Activated CD8-positive, alpha-beta memory T cell treated with anti-CD3 and anti-CD28 coated beads for 4 hours (primary cell): Measurements from ENCODE around the gene BLOC1S3.

Source experiments
- DNase-seq, 2 donors: peaks; one replicate each; pipeline ENCODE4 v3.0.0-alpha.2; 2020; ENCODE audit warnings: low read depth in 2 of 2

Gene BLOC1S3

GRCh38 chr19:45182758-45183157 lies 4.2 kb downstream of the BLOC1S3 start:
- no peak for DNase-seq

DNA sequence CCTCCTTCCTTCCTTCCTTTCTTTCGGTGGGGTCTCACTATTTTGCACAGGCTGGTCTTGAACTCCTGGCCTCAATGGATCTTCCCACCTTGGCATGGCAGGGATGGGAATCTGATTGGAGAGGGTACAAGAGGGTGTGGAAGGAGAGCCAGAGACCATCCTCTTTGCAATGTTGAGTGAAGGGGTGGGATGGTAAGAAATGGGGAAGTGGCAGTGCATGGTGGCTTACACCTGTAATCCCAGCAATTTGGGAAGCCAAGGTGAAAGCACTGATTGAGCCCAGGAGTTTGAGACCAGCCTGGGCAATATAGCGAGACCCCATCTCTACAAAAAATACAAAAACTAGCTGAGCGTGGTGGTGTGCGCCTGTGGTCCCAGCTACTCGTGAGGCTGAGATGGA lies 5.5 kb downstream of the BLOC1S3 start:
- no peak for DNase-seq

GRCh38 chr19:45186509-45187334 lies 8.1 kb downstream of the BLOC1S3 start:
- no peak for DNase-seq

GRCh38 chr19:45187421-45188100 lies 9.0 kb downstream of the BLOC1S3 start:
- no peak for DNase-seq

DNA sequence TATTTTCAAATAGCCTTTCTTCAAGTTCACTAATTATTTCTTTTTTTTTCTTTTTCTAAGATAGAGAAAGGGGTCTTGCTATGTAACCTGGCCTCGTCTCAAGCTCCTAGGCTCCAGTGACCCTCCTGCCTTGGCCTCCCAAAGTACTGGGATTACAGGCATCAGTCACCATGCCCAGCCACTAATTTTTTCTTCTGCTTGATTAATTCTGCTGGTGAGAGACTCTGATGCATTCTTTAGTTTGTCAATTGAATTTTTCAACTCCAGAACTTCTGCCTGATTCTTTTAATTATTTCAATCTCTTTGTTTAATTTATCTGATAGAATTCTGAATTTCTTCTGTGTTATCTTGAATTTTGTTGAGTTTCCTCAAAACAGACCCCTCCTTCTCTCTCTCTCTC lies 11.4 kb downstream of the BLOC1S3 start:
- no peak for DNase-seq

- no peak for DNase-seq
Observed at GRCh38 chr19:45191375-45191774, 12.8 kb downstream of the BLOC1S3 start.

DNA sequence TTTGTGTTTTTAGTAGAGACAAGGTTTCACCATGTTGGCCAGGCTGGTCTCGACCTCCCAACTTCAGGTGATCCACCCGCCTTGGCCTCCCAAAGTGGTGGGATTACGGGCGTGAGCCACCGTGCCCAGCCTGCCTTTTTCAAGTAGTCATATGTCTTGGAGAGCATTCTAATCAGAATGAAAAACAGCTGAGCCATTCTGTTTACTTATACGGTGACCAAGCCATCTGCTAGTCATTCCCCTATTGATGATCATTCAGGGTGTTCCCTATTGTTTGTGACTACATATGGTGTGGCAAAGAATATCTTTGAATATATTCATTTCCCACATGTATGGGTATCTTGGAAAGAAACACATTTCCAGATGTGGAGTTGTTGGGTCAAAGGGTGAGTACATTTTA lies 17.2 kb downstream of the BLOC1S3 start:
- DNase-seq, result no peak

DNA sequence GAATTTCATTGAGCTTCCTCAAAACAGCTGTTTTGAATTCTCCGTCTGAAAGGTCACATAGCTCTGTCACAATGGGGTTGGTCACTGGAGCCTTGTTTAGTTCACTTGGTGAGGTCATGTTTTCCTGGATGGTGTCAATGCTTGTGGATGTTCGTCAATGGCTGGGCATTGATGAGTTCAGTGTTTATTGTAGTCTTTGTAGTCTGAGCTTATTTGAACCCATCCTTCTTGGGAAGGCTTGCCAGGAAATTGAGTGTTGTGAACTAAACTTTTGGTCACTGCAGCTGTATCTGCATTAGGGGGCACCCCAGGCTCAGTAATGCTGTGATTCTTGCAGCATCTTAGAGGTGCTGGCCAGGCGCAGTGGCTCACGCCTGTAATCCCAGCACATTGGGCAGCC lies 22.0 kb downstream of the BLOC1S3 start:
- DNase-seq, result no peak

- DNase-seq, result no peak
Observed at GRCh38 chr19:45202637-45203036, 24.1 kb downstream of the BLOC1S3 start.

- DNase-seq, result no peak
Observed at GRCh38 chr19:45205810-45206209, 27.2 kb downstream of the BLOC1S3 start.

DNA sequence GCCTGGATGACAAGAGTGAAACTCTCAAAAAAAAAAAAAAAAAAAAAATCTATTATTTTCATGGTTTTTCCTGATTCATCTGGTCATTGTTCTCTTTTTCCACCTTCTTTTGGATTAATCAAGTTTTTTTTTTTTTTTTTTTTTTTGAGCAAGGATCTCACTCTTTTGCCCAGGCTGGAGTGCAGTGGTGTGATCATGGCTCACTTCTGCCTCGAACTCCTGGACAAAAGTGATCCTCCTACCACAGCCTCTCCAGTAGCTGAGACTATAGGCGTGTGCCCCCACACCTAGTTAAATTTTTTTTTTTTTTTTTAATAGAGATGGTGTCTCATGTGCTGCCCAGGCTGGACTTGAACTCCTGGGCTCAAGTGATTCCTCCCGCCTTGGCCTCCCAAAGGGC lies 27.7 kb downstream of the BLOC1S3 start:
- DNase-seq, result no peak

GRCh38 chr19:45211751-45212381 lies 33.3 kb downstream of the BLOC1S3 start:
- DNase-seq, result no peak

GRCh38 chr19:45213031-45213430 lies 34.4 kb downstream of the BLOC1S3 start:
- no peak for DNase-seq

DNA sequence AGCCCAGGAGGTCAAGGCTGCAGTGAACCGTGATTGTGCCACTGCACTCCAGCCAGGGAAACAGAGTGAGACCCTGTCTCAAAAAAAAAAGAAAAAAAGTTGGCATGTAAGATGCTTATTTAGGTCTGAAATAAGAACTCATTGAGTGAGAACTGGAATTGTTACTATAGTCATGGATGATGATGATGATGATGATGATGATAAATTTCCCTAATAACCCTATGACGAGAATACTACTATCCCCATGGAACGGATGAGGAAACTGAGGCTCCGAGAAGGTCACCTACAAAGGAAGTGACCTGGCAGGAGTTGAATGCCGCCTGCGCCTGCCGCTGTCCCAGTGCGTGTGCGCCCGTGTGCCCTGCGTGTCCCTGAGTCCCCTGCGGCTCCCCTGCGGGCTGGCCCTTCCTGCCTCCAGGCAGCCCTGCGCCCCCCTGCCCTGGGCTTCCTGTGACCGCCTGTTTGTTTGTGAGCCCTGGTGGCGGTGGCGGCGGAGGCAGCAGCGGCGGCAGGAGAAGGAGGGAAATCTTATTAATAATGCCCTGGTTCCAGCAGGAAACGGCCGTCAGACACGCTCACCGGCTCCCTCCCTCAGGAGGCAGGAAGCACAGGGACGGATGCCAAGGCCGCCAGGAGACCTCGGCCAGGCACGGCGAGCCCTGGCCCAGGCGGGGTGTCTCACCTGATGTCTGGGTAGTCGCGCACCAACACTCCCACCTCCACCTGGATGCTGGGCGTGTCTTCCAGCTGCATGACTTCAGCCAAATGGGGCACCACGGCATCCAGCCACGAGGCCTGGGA lies 37.0 kb downstream of the BLOC1S3 start:
- DNase-seq, result no peak

- DNase-seq, result no peak
Observed at GRCh38 chr19:45216667-45217066, 38.1 kb downstream of the BLOC1S3 start.

GRCh38 chr19:45217193-45217956 lies 38.8 kb downstream of the BLOC1S3 start:
- DNase-seq, result no peak

DNA sequence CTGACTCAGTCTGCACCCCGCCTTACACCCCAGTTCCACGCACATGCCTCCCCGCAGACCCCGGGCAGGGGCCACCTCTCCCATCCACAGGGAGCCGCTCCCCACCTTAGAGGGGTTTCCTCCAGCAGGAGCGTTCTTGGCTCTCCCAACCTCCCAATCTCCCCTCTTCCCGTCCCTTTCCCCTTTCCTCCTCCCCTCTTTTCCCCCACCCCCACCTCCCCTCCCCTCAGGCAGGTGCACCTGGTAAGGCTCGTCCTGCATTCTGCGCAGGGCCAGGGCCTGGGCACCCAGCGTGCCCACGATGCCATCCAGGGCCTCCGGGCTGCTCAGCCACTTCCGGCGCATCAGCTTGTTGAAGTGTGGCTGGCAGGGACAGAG lies 39.4 kb downstream of the BLOC1S3 start:
- DNase-seq, result no peak

DNA sequence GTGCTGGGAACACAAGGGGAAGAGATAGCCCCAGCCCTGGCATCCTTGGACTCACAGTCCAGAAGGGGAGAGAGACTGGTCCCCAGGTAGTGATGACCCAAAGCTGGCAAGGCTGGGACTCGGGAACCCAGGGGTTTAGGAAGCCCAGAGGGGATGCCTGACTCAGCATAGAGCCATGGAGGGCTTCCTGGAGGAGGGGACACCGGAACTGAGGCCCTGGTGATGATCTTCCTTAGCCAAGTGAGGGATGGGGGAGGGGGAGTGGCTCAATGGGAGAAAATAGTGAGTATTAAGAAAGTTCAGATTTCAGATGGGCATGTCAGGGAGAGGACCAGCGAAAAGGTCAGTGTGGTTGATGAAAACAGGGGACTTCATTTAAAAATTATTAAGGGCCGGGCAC lies 39.8 kb downstream of the BLOC1S3 start:
- no peak for DNase-seq

DNA sequence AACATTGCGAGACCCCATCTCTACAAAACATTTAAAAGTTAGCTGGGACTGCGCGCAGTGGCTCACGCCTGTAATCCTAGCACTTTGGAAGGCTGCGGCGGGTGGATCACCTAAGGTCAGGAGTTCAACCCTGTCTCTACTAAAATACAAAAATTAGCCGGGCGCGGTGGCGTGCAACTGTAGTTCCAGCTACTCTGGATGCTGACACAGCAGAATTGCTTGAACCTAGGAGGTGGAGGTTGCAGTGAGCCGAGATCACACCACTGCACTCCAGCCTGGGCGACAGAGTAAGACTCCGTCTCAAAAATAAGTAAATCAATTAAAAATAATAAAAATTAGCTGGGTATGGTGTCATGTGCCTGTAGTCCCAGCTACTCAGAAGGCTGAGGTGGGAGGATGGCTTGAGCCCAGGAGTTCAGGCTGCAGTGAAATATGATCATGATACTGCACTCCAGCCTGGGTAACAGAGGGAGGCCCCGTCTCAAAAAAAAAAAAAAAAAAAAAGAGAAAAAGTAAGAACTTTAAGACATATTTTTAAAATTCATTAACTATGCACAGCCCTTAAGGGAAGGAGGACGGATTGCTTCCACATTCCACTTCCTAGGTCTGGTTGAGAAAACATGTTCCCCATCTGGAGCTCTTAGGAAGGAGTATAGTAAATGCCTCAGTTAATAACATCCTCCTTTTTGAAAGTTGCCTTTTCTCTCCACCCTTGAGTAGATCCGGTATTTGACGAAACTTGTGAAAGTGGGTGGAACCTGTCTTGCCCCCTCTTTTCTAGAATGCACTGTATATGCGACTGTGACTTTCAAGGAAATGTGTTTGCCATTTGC lies 40.5 kb downstream of the BLOC1S3 start:
- DNase-seq, result no peak

DNA sequence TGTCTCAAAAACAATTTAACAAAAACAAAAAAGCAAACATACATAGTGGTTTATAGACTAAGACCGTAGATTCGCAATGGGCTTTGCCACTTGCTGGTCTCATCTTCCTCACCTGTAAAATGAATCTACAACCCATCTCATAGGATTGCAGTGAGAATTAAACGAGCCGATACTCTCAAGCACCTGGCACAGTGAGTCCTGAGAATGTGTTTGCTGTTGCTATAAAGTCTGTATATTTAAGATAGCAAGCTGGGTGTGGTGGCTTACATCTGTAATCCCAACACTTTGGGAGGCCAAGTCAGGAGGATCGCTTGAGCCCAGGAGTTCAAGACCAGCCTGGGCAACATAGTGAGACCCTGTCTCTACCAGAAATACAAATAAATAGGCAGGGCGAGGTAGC lies 44.1 kb downstream of the BLOC1S3 start:
- no peak for DNase-seq
